Ovary (tissue), 3 donors: ENCODE measurements around the gene LRP1B.

Source experiments
- EP300 ChIP-seq: sonication (generic); formaldehyde crosslinking; IDR thresholded peaks from one replicate; pipeline ENCODE4 v1.6.1; 2017; ENCODE audit warnings: antibody characterized with exemption
- POLR2A ChIP-seq: fragments of 450-650 bp; IDR thresholded peaks from one replicate; pipeline ENCODE4 v1.6.1; 2017; ENCODE audit warnings: antibody characterized with exemption, mild to moderate bottlenecking, moderate library complexity
- TF ChIP-seq, protein P1 (sequence below), 3 donors: fragments of 450-650 bp in 2 of 3; fragments of 200-600 bp in 1 of 3; IDR thresholded peaks; one replicate each; pipeline versions ENCODE4 v1.5.1 to v1.8.0; 2016 to 2022; ENCODE audit warnings: antibody characterized with exemption in 3 of 3, mild to moderate bottlenecking in 1 of 3
- donor health status: DM: no; HTN: no; CAD: no.

DNA sequence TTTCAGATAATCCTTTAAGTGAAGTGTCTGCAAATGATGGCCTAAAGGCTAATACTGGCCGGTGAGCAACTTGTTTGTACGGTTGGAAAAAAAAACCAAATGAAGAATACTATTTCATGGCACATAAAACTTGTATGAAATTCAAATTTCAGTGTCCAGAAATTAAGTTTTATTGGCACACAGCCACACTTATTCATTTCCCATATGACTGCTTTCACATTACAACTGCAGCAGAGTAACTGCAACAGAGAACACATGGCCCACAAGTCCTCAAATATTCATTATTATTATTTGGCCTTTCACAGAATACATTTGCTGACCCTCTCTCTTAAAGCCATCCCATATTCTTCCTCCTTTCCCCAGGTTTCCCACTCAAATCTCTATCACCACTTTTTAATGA lies 1268.6 kb downstream of the LRP1B start:
- TF ChIP-seq, protein P1, sequence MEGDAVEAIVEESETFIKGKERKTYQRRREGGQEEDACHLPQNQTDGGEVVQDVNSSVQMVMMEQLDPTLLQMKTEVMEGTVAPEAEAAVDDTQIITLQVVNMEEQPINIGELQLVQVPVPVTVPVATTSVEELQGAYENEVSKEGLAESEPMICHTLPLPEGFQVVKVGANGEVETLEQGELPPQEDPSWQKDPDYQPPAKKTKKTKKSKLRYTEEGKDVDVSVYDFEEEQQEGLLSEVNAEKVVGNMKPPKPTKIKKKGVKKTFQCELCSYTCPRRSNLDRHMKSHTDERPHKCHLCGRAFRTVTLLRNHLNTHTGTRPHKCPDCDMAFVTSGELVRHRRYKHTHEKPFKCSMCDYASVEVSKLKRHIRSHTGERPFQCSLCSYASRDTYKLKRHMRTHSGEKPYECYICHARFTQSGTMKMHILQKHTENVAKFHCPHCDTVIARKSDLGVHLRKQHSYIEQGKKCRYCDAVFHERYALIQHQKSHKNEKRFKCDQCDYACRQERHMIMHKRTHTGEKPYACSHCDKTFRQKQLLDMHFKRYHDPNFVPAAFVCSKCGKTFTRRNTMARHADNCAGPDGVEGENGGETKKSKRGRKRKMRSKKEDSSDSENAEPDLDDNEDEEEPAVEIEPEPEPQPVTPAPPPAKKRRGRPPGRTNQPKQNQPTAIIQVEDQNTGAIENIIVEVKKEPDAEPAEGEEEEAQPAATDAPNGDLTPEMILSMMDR (IDR thresholded peaks at IDR 0.05) = no peak
- TF ChIP-seq EP300 (no peak), POLR2A (no peak)
